AML-193 (cell line): ENCODE measurements around the gene TENT5A.
"Not testable (repeated sequence)": the region's sequence is repeated elsewhere in the genome, so short reads cannot be mapped to it uniquely, and the experiment has no call there.

ENCODE experiments used
- DNase-seq, 2 experiments: peaks; one replicate each; lab custom pipeline; 2025; lab: John Stamatoyannopoulos, UW

TENT5A gene

GRCh38 chr6:81750681-81751387, 1.6 kb downstream of the TENT5A start:
- DNase-seq, result no peak

GRCh38 chr6:81750200-81750599, 2.3 kb downstream of the TENT5A start:
- no peak for DNase-seq

- no peak for DNase-seq
Measured at GRCh38 chr6:81749707-81750106, 2.8 kb downstream of the TENT5A start.

GRCh38 chr6:81748994-81749393, 3.5 kb downstream of the TENT5A start:
- no peak for DNase-seq

- DNase-seq, result no peak
Measured at GRCh38 chr6:81747327-81747726, 5.2 kb downstream of the TENT5A start.

GRCh38 chr6:81744131-81744530, 8.3 kb downstream of the TENT5A start:
- peak; percentile 85 to 93 for DNase-seq

- no peak for DNase-seq
Measured at GRCh38 chr6:81743649-81744048, 8.8 kb downstream of the TENT5A start.

- DNase-seq, result no peak
Measured at GRCh38 chr6:81741689-81742088, 10.8 kb downstream of the TENT5A start.

- not testable (repeated sequence) for DNase-seq
Measured at GRCh38 chr6:81740591-81740990, 11.9 kb downstream of the TENT5A start.

GRCh38 chr6:81739230-81740195, 13.0 kb downstream of the TENT5A start:
- DNase-seq, result no peak

- DNase-seq, result no peak
Measured at GRCh38 chr6:81736428-81736827, 16.1 kb downstream of the TENT5A start.

GRCh38 chr6:81735756-81736380, 16.6 kb downstream of the TENT5A start:
- peak; percentile 20 to 37 for DNase-seq

- DNase-seq, result no peak
Measured at GRCh38 chr6:81734500-81735150, 17.9 kb downstream of the TENT5A start.

- DNase-seq, result peak; percentile 64 to 70
Measured at GRCh38 chr6:81734081-81734480, 18.4 kb downstream of the TENT5A start.

GRCh38 chr6:81731814-81732213, 20.7 kb downstream of the TENT5A start:
- DNase-seq, result no peak

- DNase-seq, result no peak
Measured at GRCh38 chr6:81727876-81728517, 24.5 kb downstream of the TENT5A start.

- no peak for DNase-seq
Measured at GRCh38 chr6:81725127-81725526, 27.4 kb downstream of the TENT5A start.

- DNase-seq, result no peak
Measured at GRCh38 chr6:81722506-81723223, 29.8 kb downstream of the TENT5A start.

- no peak for DNase-seq
Measured at GRCh38 chr6:81720427-81720826, 32.1 kb downstream of the TENT5A start.

- no peak for DNase-seq
Measured at GRCh38 chr6:81718126-81718525, 34.4 kb downstream of the TENT5A start.

- DNase-seq, result no peak
Measured at GRCh38 chr6:81714684-81715083, 37.8 kb downstream of the TENT5A start.
